Keratinocyte (primary cell): ENCODE results near the gene SOCS1.

Experiments
- EZH2 ChIP-seq: IDR thresholded peaks from one replicate; pipeline ENCODE4 v1.6.1; 2012; ENCODE audit warnings: inconsistent platforms, mild to moderate bottlenecking, low read length, moderate library complexity
- TF ChIP-seq, protein P1 (sequence below), 3 experiments: IDR thresholded peaks in 1 of 3; conservative IDR thresholded peaks in 1 of 3; optimal IDR thresholded peaks in 1 of 3; 2 replicates in 2 of 3; 3 replicates in 1 of 3; pipeline versions ENCODE3 to v1.5.1; 2011; ENCODE audit warnings: low read length in 3 of 3, mild to moderate bottlenecking in 3 of 3, moderate library complexity in 2 of 3, control low read depth in 1 of 3, inconsistent platforms in 1 of 3; ENCODE audit not compliant: insufficient read depth in 2 of 3; ENCODE audit errors: extremely low read depth in 1 of 3

- TF ChIP-seq, protein P1, sequence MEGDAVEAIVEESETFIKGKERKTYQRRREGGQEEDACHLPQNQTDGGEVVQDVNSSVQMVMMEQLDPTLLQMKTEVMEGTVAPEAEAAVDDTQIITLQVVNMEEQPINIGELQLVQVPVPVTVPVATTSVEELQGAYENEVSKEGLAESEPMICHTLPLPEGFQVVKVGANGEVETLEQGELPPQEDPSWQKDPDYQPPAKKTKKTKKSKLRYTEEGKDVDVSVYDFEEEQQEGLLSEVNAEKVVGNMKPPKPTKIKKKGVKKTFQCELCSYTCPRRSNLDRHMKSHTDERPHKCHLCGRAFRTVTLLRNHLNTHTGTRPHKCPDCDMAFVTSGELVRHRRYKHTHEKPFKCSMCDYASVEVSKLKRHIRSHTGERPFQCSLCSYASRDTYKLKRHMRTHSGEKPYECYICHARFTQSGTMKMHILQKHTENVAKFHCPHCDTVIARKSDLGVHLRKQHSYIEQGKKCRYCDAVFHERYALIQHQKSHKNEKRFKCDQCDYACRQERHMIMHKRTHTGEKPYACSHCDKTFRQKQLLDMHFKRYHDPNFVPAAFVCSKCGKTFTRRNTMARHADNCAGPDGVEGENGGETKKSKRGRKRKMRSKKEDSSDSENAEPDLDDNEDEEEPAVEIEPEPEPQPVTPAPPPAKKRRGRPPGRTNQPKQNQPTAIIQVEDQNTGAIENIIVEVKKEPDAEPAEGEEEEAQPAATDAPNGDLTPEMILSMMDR (optimal IDR thresholded peaks at IDR 0.05 in 1 of 3, IDR thresholded peaks at IDR 0.05 in 1 of 3, conservative IDR thresholded peaks at IDR 0.05 in 1 of 3; ENCODE audit: extremely low read depth in 1 of 3, insufficient read depth in 2 of 3, low read length in 3 of 3): no peak
- no peak for TF ChIP-seq EZH2
These were observed 51.4 kb downstream of the SOCS1 start for GRCh38 chr16:11204513-11205047.
